GM19043 (cell line): Measurements from ENCODE around the gene ASTE1.
"Not testable (repeated sequence)": the region's sequence is repeated elsewhere in the genome, so short reads cannot be mapped to it uniquely, and the experiment has no call there.

Source experiments
- ATAC-seq: cut with Tn5 transposase; IDR thresholded peaks from one replicate; pipeline ENCODE4 v1.9.1; 2021; ENCODE audit warnings: low read depth; ENCODE audit not compliant: unreplicated experiment

ASTE1 gene

DNA sequence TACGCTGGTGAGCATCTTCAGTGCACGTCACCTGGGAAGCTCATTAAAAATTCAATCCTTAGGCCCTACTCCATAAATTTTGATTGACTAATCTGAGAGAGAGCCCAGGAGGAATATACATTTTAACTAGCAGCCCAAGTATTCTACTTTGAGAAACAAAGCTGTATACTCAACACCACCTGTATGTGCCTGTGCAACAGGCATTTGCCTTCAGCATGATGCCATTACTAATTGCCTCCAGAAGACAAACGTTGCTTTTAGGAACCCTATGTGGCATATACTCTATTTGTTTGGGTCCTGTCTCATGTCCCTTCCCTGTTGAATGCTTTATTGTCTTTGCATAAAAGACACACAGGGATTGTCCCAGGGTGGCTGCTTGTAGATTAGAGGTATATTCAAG, 7.7 kb downstream of the ASTE1 start:
- no peak for ATAC-seq

DNA sequence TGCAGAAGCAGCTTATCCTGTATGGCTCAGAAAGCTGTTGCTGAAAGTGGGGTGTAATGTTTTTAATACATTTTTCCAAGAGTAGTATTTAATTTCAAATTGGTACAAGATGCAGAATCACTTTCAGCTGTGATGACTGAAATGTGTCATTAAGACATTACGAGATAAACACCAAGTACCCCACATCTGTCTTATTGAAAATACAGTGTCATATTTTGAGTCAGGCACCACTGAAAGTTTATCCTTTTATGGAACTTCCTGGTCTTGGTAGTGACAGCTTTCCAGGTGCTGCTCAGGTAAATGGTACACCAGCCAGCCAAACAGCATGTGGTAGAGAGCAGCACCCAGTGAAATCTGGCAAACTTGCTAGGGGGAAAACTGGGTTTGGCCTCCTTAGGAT, 16.9 kb downstream of the ASTE1 start:
- ATAC-seq: no peak

DNA sequence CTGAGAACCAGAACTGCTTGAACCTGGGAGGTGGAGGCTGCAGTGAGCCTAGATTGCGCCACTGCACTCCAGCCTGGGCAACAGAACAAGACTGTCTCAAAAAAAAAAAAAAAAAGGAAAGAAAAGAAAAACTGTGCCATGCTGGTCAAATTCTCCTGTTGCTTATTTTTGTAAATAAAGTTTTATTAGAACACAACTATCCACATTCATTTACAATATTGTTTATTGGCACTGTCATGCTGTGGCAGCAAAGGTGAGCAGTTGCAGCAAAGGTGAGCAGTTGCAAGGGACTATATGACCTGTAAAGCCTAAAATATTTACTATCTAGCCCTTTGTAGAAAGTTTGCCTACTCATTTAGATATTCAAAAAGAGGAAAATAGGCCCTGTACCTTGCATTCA, 18.3 kb downstream of the ASTE1 start:
- ATAC-seq: no peak

DNA sequence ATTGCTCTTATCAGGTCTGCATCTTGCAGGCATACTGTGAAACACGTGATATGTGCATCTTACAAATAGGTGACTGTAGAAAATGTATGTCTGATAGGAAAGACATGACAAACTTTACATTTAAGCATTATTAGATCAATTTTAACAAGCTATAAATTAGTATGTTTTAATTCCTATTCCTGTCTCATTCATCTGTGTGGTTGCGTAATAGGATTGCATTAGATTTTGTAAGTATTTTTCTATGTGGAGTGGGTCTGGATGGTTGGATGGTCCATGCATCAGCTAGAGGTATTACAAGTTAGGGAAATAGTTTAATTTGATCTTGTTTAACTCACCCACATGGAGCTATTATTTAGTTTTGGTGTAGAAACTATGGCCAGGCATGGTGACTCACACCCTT, 18.8 kb downstream of the ASTE1 start:
- ATAC-seq: no peak

DNA sequence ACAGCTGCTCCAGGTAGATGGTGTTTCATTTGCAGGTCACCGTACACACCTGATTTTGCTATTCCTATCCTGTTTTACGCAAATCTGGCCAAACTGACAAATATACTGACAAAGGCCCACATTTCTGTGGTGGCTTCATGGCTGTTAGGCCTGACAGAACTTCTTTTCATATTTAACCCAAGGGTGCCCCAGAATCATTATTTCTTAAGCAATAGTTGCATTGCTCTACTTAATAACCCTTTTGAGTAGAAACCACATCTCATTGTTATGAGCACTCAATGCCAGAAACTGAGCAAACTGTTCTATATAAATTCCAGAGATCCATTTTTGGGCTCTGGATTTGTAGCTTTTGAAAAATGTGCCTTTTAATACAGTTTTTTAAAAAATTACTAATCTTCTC, 19.4 kb downstream of the ASTE1 start:
- no peak for ATAC-seq

DNA sequence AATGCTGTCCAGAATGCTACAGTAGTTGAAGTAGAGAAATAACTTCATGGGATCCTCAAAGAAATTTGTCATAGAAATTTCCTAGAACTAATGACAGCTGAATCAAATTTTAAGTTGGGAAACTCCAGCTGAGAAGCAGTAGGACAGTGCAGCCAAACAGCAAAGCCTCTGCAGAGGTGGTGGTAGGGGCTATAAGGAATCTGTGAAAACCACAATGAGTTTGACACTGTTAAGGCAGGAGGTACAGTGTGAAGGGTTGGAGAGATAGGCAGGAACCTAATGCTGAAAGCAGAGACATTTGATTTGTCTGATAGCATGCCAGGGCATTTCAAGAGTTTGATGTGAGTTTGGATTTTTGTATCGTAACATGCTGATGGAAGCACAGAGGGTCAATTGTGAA, 22.0 kb downstream of the ASTE1 start:
- ATAC-seq: no peak

DNA sequence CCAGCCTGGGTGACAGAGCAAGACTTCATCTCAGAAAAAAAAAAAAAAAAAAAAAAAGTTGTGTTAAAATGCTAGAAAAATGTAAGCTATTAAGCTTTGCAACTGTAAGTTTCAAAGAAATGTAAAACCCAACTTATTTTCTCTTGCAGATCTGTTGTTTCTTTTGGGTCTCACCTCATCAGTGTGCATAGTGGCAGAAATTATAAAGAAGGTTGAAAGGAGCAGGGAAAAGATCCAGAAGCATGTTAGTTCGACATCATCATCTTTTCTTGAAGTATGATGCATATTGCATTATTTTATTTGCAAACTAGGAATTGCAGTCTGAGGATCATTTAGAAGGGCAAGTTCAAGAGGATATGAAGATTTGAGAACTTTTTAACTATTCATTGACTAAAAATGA, 25.6 kb downstream of the ASTE1 start:
- no peak for ATAC-seq

DNA sequence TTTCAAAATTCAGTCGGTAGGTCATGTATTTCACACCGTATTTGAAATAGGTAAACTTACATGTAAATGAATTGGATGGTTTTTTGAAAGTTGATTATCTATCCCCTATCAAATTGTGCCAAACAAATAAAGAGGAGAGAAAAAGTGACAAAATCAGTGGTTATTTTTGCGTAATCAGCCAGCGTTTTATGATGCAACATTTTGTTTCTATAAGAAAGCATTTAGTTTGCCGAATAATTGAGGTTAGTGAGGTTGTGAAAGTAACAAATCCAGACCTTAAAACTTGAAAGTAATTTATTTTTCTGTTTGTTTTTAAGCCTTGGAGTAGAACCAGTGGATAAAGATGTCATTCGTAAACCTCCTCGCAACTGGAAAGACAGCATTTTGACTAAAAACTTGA, 29.3 kb downstream of the ASTE1 start:
- ATAC-seq: no peak

DNA sequence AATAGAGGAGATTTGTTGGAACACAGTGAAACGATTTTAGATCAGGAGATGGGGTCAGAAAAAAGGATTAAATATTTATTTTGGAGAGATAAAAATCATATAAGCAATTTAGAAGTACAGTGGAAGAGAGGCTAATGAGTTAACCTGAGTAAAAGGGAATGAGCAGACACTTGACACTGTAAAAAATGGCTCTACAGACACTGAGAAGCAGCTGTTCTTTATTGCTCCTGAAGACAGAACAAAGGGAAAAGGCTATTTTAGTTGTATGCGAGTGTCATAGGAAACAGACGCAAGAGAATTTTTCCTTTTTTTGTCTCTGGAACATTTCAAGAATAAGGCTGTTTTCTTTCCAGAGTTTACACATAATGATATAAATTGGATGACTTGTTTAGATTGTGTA, 34.3 kb downstream of the ASTE1 start:
- ATAC-seq: no peak

DNA sequence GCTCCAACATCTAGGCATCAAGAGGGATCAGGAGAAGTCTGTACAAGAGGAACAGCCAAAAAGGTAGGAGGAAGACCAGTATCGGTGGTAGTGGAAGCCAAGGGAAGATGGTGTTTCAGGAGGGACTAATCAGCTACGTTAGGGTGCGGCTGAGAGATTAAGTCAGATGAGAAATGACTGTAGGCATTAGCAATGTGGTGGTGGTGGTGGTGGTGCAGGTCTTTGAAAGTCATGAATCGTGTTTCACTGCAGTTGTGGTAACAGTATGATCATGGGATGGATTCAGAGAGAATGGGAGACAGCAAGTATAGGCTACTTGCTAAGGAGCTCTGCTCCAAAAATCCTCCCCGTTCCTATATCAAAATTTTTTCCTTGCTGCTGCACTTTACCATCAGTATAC, 35.5 kb downstream of the ASTE1 start:
- ATAC-seq: no peak

DNA sequence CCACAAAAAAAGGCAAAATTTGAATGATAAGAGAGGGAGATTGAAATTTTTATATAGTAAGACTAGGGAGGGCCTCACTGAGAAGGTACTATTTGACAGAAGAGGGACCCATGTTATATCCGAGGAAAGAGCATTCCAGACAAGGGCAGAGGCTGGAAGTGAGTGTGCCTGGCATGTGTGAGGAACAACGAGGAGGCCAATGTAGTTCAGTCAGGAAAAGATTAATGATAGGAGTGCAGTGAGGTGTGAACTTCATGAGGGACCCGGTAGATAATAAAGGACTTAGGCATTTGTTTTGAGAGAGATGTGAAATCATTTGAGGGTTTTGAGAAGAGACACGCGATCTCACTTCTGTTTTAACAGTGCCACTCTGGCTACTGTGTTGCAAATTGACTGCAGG, 36.3 kb downstream of the ASTE1 start:
- no peak for ATAC-seq

DNA sequence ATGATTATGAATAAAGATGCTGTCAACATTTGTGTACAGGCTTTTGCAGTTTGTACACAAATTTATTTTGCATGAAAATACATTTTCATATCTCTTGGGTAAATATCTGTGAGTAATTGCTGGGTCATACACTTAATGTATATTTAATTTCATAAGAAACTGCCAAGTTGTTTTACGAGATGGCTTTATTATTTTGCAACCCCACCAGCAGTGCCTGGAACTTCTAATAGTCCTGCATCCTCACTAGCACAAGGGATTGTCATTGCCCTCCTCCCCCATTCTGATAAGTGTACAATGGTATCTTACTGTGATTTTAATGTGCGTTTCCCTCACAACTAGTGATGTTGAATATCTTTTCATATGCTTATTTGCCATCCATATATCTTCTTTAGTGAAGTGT, 45.2 kb downstream of the ASTE1 start:
- ATAC-seq: no peak

DNA sequence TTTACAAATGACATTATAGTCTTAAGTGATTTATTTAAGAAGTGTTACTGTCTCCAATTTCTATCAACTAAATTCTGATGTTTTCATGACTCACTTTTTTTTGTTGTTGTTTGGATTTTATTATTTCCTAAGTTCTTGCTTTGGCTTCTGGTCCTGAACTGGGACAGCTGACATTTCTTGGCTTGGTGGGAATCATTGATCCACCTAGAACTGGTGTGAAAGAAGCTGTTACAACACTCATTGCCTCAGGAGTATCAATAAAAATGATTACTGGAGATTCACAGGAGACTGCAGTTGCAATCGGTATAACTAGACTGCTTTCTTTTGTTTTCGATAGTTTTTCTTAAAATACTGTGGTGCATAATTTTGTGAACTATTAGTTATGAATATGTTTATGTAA, 47.5 kb downstream of the ASTE1 start:
- ATAC-seq: no peak

DNA sequence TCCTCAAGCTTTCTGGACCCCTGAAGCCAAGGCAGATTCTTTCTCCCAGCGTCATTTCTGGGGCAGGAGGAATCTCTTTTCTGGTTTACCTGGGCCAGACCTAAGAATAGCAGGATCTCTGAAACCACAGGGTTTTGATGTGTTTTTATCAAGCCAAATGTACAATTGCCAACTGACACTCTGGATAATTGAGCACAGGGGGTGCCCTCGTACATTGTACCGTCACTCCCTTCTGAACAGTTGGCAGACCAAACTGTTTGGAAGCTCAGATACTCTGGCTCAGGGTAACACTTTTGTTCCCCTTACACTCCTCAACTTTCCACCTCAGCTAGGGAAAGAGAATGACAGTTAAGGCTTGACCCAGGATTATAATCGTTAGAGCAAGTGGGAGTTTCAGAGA, 49.9 kb downstream of the ASTE1 start:
- no peak for ATAC-seq

DNA sequence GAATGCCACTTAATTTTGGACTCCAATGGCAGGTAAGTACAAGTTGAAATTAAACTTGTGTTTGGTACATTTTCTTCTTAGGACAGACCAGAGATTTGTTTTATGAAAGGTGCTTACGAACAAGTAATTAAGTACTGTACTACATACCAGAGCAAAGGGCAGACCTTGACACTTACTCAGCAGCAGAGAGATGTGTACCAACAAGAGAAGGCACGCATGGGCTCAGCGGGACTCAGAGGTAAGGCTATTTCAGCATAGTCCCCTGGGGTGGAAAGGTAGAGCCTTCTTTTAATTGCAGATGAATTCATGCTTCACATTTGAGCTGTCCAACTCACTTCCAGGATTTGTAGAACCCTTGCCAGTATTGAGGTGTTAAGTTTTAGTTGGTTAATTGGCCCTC, 51.4 kb downstream of the ASTE1 start:
- no peak for ATAC-seq

DNA sequence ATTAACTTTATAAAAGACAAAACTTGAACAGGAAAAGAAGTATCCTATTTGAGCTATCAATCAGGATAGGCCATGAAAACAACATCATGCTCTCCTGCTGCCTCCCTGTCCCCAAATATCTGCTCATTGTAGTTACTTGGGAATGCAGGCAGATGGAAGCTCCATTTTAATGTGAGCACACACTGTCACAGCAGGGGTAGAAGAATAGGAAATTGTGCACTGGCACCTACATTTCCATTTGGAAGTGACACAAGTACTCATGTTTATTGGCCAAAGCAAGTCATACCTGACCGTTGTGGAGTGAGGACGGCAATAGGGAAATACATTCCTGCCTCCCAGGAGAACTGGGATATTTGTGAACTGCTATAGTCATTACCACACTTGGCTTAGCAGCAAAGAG, 52.4 kb downstream of the ASTE1 start:
- ATAC-seq: no peak

DNA sequence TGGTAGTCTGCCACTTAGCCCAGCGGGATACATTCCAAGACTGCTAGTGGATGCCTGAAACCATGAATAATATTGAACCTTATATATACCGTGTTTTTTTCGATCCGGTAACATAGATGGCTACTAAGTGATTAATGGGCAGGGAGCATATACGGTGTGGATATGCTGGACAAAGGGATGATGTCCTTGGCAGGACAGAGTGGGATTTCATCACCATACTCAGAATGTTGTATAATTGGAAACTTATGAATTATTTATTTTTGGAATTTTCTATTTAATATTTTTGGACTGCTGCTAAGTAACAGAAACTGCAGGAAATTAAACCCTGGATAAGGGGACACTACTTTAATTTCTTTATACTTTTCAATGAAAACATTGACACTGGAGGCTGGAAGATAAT, 53.2 kb downstream of the ASTE1 start:
- ATAC-seq: no peak

DNA sequence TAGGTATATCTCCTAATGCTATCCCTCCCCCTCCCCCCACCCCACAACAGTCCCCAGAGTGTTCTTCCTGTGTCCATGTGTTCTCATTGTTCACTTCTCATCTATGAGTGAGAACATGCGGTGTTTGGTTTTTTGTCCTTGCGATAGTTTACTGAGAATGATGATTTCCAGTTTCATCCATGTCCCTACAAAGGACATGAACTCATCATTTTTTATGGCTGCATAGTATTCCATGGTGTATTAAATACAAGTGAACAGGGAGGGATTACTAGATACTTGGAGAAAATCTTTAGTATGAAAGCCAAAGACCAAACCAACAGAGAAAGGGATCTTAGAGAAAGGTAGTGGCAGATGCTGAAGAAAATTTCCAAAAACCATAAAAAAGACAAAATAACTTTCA, 54.0 kb downstream of the ASTE1 start:
- ATAC-seq: not testable (repeated sequence)

DNA sequence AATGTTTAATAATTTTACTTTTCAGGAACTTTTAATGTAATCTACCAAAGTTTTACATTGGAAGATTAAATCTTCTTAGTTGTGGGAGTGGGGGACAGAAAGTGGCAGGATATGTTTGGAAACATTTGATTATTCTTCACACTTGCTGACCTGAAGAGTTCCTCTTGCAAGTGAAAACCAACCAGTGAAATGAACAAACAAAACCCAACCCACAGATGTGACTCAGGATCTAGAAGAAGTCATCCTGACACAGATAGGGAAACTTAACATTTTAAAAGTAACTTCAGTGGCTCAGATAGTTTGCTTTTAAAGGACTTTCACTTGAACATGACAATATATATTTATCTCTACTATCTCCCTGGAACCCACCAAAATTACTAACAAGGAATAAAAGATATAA, 55.4 kb downstream of the ASTE1 start:
- no peak for ATAC-seq

DNA sequence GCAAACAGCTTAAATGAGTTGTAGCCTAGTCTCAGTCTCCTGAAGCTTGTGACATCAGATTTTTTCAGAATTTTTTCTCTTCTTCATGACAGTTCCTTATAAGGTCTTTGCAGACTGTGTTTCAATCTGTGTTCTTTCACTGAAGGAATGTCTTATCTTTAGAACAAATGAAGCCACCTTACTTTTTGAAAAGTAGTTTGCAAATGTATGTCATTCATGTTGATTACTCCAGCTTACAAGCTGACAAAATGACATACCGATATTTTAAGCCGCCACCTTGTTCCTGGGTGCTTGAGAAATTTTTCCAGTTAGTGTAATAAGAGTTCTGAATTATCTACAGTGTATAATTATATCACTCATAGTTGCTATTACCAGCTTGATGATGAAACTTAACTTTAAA, 57.0 kb downstream of the ASTE1 start:
- no peak for ATAC-seq

DNA sequence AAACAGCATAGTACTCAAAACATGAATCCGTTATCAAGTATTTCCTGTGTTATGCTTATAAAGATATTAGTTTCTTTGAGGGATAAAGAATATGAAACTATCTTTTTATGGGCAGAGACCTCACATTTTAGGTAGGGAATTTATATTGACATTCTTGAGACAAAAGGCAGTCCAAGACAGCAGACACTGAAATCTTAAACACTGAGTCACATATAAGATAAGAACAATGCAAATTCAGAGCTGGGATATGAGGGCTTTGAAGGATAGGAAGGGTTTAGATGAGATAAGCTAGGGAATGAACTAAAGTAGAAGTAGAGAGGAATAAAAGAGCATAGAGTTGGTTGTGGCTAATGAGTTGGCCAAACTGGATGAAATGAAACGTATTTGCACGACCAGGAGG, 58.4 kb downstream of the ASTE1 start:
- ATAC-seq: no peak

DNA sequence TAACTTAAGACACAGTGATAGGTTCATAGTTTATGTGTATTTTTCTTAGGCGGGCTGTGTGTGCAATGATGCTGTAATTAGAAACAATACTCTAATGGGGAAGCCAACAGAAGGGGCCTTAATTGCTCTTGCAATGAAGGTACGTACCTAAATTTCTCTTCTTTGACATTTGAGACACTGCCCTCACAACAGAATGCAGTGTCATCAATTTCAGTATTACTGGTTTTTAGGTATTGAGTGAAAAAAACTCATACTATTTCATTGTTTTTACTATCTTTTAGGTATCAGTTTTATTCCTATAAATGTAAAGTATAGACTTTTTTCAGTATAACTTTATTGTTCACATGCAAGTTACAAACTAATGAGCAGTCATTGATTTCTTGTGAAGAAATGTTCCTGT, 59.3 kb downstream of the ASTE1 start:
- no peak for ATAC-seq

DNA sequence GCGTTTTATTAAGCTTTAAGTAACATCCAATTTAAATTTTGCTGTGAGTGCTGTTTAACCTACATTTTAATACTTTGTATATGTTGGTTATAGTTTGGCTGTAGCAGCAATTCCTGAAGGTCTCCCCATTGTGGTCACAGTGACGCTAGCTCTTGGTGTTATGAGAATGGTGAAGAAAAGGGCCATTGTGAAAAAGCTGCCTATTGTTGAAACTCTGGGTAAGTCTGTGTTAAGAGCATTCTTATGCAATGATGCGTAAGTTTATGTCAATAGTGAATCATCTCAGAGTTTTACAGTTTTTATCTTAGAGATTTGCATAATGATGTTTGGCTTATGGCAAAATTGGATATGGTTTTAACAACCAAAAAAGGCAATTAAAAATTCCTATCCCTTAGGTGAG, 62.7 kb downstream of the ASTE1 start:
- ATAC-seq: no peak
